HG03457 (cell line): ENCODE measurements around the gene RABL3.
"Not testable (repeated sequence)": the region's sequence is repeated elsewhere in the genome, so short reads cannot be mapped to it uniquely, and the experiment has no call there.

Experiments
- ATAC-seq: cut with Tn5 transposase; IDR thresholded peaks from one replicate; pipeline ENCODE4 v1.9.1; 2021; ENCODE audit warnings: moderate number of reproducible peaks; ENCODE audit not compliant: unreplicated experiment

RABL3 gene

DNA sequence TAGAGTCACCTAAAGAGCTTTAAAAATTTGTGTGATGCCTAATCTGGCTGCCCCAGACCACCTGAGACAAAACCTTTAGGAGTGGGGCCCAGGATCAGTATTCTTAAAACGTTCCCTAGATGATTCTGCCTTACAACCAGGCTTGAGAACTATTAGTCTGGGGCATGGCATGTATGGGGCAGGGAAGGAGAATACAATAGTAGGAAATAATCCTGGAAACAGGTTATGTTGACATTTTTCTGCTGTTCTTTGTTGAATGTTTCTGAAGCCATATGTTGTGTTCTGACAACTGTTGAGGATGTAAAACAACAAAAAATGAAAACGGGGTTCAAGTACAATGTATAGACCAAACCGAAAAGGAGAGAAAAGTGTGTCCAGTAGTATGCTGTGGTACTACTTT, 3.1 kb upstream of the RABL3 start:
- ATAC-seq: no peak

DNA sequence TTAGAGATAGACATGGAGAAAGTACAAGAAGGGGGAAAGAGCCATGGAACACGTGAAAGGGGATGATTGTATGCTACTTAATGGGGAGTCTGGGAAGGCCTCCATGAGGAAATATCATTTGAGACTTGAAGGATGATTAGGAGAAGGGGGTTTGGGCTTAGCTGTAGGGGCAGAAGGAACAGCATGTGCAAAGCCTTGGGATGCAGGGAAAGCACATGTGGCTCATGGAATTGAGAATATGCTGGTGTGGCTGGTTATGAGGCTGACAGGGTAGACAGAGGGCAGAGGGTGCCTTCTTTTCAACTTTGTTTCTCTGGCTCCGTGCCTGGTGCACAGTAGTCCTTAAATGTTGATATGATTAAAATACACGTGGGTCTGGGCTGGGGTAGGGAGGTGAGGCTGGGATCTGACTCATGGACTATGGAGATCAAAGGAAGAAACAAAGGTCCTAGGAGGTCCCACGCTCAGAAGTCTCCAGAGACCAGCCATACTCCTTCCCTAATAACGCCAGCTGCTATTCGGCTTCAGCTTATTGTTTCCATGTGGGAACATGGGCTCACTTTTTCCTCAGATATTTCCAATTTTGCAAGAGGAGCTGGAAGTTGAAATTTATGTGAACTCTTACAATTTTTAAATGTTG, 1.4 kb upstream of the RABL3 start:
- ATAC-seq: no peak

DNA sequence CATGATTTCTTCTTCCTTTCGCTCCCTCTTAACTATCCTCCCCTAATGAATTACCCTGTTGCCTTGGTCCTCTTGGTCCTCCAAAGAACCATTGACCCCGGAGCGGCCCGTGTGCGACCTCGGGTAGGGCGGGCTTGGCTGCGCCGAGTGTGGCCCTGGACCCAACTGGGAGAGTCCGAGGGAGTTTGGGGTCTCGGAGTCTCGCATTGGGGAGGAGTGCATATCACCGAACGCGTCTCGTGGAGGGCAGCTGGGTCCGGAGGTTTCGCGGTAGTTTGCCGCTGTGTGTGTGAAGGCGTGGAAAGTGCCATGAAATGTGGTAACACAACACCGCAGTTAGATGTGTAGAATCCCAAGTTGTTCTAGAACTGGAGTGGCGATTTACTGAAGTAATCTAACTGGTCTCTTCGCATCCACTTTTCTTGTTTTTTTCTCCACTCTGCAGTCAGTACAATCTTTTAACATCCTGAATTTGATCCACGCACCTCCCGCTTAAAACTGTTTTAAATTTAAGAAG, 591 bp upstream of the RABL3 start:
- ATAC-seq: peak; percentile 8

DNA sequence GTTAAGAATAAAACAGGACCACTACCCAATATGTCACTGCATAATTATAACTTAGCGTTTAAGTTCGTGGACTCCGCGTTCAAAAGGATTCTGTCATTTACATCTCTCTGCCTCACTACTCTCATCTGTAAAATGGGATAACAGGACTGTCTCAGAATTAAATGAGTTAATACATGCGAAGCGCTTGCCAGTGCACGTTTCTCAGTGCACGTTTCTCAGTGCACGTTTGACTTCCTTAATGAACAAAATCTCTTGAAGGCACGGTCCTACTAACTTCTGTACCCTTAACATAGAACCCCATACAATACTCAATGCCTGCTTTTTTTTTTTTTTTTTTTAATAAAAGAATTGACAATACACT, 499 bp downstream of the RABL3 start:
- peak; percentile 12 for ATAC-seq

DNA sequence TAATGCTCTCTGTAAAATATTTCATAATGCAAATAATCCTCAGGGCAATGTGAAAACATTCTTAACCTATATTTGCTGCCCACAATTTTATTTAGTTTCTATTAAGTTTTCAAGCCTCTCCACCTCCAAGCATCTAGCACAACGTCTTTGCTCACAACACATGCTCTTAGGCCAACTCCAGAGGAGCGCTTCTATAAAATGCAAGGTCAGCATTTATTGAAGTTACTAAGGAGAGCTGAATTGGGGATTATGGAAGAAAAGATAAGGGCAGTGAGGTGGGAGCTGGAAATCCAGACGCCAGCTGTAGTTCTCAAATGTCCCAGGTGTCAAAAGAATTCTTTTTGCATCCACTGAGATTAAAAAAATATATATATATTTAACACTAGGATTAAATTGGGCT, 996 bp downstream of the RABL3 start:
- no peak for ATAC-seq

DNA sequence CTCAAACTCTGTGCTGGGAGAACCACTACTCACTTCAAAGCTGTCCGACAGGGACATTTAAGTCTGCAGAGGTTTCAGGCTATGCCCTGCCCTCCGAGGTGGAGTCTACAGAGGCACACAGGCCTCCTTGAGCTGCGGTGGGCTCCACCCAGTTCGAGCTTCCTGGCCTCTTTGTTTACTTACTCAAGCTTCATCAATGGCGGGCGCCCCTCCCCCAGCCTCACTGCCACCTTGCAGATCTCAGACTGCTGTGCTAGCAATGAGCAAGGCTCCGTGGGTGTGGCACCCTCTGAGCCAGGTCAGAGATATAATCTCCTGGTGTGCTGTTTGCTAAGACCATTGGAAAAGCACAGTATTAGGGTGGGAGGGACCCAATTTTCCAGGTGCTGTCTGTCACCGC, 4.3 kb downstream of the RABL3 start:
- not testable (repeated sequence) for ATAC-seq

DNA sequence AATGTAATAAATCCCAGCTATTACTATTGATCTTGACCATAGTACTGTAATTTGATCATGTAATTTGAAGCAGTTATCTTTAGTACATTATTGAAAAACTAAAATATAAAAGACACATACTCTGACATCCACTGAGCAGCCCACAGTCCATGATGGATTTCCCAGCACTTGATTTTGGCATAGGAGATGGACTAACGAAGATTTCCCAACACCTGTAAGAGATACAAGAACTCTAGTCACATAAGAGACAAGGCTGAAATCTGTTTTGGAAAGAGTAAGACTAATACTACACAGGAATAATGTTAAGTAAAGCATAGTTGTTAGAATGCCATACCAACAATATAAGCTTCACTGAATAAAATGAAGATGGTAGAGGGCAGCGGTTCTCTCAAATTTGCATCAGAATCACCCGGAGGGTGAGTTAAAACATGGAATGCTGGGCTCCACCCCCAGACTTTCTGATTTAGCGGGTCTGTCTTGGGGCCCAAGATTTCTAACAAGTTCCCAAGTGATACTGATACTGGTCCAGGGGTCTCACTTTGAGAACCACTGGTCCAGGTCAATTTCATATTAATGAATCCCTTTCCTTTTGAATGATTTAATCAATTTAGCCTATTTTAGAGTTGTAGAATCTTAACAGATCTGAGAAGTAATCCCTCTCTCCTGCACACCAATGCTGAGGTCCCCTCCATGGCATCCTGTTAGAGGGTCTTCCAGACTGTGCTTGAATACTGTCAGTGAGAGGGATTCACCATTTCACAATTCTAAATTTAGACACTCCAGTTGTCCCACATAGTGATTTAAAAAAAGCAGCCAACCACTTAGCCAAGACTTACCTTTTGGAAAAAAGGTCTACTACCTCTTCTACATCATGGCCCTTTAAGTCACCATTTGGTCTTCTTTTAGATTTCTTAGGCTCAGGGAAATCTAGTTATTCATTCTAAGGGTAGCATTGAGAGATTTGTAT, 11.5 kb downstream of the RABL3 start:
- ATAC-seq: no peak

DNA sequence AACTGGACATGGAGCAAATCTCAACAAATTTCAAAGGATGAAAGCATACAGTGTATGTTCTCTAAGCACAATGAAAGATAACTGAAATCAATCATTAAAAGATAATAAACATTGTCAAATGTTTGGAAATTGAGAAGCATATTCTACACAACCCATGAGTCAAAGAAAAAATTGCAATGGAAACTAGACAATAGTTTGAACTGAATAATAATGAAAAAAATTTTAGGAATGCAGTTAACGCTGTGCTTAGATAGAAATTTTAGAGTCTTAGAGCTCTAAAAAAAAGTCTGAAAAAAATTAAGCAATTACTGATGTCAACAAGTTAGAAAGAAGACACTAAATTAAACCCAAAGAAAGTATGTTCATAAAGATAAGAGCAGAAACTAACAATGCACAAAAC, 15.5 kb downstream of the RABL3 start:
- ATAC-seq: no peak

DNA sequence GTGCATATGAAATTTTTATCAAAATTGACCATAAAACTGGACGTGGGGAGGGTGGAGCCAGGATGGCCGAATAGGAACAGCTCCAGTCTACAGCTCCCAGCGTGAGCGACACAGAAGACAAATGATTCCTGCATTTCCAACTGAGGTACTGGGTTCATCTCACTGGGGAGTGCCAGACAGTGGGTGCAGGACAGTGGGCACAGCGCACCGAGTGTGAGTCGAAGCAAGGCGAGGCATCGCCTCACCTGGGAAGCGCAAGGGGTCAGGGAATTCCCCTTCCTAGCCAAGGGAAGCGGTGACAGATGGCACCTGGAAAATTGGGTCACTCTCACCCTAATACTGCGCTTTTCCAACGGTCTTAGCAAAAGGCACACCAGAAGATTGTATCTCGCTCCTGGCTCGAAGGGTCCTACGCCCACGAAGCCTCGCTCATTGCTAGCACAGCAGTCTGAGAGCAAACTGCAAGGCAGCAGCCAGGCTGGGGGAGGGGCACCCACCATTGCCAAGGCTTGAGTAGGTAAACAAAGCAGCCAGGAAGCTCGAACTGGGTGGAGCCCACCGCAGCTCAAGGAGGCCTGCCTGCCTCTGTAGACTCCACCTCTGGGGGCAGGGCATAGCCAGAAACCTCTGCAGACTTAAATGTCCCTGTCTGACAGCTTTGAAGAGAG, 23.0 kb downstream of the RABL3 start:
- not testable (repeated sequence) for ATAC-seq

DNA sequence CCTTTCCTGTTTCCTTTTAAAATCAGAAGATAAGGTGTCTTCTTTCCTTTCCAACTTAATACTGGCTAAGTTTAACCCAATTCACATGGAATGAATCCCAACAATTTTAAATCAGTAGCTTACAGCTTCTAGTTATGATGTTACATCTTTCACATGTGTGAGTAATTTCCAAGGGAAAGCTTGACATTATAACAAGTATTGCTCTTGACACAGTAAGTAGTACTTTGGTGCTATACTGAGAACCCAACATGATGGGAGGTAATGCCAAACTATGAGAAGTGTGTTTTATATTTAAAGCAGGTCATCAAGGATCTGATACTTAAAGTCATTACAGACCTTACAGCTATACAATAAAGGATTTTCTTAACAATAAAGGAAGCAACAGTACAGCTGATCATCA, 29.1 kb downstream of the RABL3 start:
- ATAC-seq: no peak

DNA sequence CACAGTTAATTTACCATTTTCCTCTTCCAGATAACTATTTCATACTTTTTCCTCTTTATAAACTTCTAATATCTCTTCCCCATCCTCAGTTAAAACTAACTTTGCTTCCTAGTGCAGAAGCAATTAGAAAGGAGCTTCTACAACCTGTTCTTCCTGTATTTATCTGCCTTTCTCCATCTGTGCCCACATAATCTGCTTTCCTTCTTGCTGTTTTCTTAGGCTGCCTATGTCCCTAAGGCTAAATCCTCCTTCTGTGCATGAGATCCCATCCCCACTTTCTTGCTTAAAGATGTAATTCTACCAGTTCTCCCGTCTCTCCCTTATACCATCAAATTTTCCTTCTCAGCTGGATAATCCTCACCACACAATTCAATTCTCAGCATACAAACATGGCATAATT, 31.9 kb downstream of the RABL3 start:
- ATAC-seq: no peak

DNA sequence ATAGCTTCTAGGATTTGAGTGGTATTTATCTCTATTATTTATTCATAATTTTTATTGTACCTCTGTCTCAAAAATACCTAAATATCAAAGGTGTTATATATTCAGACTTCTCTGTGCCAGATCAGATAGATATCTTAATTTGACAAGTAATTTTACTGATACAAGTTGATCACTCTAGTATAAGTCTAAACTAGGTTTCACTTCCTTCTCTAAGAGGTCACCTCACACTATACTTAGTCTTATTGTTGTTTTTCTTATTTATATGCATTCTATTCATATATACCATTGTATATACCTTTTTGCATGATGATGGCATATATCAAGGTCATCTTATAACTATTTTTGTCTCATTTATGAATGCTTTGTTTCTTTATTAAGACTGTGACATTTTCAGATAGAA, 33.9 kb downstream of the RABL3 start:
- ATAC-seq: no peak

DNA sequence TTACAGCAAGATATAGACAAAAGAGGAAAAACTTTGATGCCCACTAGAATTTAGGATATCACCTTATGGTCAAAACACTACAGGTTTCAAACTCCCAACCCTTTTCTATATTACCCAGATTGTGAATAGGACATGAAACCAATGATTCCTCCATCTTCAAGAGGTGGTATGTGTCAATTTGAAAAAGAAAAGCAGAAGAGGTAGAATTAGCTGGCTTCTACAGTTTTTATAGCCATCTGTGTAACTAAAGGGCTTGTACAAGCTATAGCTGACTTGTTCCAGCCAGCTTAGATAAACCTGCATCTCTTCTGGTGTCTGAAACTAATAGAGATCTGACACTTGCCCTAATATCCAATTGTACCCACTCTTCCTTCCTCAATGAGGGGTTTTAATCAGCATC, 35.4 kb downstream of the RABL3 start:
- ATAC-seq: no peak

DNA sequence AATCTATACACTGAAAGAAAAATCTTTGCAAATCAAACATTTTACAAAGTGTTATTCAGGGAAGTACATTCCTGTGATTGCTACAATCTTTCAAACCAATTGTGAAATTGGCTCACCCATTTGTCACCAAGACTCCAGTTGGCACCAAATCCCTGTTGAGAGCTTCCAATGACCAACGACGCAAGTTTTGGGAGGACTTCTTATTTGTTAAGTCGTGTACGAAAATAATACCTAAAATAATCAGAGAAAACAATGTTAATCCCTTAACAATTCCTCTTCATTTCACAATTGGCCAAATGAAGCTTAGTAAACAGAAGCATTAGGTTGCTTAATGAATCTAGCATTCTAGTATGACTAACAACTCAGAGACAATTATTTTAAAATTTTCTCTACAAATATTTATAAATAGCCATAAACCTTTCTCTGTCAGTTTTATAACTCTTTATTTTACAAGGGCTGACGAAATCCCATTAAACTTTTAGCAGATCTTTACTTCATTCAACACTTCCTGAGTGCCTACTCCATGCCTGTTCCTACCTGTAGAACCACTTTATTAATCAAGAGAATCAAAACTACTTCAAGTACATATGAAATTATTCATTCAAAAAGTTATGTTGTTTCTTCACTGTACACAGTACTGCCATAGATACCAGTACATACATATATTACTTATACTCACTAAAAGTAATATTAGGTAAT, 36.3 kb downstream of the RABL3 start:
- no peak for ATAC-seq

DNA sequence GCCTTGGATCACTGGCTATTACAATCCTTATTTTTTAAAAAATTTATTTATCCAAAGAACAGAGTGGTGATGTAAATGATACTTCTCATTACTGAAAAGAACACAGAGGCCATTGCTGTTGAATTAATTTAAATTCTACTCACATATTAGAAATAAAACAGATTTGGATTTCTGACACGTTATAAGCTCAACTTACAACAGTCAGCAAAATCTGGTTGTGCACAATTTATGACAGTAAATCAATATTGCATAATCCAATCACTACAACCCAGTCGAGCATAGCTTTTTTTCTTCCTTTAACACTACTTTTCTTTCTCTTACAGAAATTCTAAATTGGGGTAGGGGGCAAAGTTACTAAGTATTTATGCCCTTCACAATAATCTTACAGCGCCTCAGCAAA, 43.0 kb downstream of the RABL3 start:
- ATAC-seq: no peak

DNA sequence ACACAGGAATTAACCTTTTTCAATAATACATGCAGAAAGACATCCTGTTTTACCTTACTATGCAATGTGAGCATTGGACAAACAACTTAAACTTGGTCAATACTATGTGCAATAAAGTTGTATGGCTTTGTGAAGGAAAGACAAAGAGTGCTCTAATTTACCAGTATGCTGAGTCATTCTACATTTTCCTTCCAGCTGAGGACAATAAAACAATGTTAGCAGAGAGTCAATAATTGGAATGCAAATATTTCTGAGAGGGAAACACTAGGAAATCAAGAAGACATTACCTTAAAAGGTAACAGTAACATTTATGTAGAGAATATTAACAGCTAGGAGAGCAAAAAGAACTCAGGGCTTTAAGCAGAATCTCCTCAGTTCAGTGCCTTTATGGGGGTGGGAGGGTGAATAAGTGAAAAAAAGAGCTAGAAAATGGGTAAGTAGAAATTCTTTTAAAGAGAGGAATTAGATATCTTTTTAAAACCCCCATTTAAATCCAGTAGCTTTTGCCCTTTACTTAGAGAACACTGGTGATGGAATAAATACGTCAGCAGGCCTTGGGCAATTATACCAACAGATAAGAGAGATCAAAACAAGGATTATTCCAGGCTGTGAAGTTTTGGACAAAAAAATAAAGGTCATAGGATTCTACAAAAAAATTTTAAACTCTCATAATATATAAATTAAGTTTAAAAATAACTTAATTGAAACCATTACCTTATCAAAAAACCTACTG, 48.7 kb downstream of the RABL3 start:
- ATAC-seq: no peak

DNA sequence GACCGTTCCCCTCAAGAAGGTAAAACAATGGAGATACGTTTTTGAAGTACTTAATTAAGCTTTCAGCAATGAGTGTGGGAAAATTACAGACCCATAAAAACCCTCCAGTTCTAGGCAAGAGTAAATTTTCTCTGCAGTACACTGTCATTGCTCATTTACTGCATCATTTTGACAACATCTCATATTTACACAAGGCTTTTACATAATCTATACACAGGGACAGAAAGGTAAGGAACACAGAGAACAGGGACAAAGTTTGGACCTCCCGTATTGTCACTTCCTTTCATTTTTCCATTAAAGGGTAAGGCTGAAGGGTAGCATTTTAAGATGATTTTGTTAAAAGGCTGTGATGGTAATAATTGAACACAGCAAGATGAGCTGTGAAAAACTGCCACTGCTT, 52.9 kb downstream of the RABL3 start:
- ATAC-seq: no peak

DNA sequence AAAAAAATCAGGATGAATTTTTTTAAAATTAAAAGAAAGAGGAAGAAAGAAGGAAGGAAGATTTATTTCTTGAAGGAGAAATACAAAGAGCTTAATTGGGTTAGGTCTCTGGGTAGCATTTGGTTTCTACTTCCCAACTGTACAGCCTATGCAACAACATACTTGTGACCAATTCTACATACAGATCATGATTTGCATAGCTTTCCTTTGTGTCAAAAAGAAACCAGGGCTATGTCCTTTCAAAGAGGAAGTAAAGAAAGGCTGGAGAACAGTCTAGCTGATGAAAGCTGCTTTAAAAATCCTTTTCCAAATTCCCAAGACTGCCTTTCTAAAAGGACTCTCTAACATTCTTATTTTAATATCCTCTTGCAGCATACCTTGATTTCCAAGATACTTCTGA, 54.2 kb downstream of the RABL3 start:
- peak; percentile 98 for ATAC-seq

DNA sequence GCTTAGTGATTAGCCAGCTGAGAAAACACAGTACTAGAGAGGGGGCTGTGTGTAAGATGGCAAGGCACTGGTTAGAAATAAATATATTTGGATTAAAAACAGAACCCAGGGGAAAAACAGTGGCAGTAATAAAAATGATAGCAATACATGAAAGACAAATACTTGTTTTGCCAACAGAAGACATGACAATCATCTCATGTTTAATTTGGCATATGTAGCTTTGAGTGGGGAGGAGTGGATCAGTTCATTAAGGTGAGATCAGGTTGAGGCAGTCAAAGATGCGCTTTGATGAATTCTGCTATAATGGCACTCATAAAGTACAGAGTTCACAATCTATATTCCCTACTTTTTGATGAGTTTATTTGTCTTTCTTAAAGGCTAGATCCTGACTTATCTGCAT, 56.9 kb downstream of the RABL3 start:
- no peak for ATAC-seq

DNA sequence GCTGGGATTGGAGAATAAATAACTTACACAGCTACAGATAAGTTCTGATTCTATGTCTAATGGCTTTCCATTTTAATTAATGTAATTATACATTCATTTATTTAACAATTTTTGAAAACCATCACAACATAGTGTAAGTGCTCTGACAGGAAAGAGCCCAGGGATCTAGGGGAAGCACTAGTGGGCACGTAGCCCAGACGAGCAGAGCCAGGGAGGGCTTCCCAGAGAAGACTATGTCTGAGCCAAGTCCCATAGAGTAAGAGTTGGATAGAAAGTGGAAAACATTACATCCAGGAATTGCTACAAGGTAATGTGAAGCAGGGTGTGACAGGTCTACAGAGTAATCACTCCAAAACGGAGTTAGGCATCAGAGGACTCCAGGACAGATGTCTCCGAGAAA, 57.4 kb downstream of the RABL3 start:
- no peak for ATAC-seq
